Osteocyte (in vitro differentiated cells): ENCODE measurements around the gene ITIH6. TPM values are rescaled to one million over a fixed set of nuclear protein-coding genes. Genes with fewer than 3 reads are reported as not detected.

Source experiments
- DNase-seq: peaks from one replicate; pipeline ENCODE4 v3.0.0; 2021; ENCODE audit warnings: mixed read lengths; ENCODE audit not compliant: unreplicated experiment; ENCODE audit errors: extremely low spot score
- H3K27ac Mint-ChIP-seq: one replicate; pipeline ENCODE4 v1.8.0; 2021; ENCODE audit warnings: mild to moderate bottlenecking, mixed read lengths; ENCODE audit not compliant: unreplicated experiment
- H3K27me3 Mint-ChIP-seq: one replicate; pipeline ENCODE4 v1.8.0; 2021; ENCODE audit warnings: mixed read lengths; ENCODE audit not compliant: unreplicated experiment
- H3K36me3 Mint-ChIP-seq: one replicate; pipeline ENCODE4 v1.8.0; 2021; ENCODE audit warnings: mixed read lengths; ENCODE audit not compliant: unreplicated experiment
- H3K4me1 Mint-ChIP-seq: one replicate; pipeline ENCODE4 v1.8.0; 2021; ENCODE audit warnings: mixed read lengths; ENCODE audit not compliant: unreplicated experiment
- H3K4me3 Mint-ChIP-seq: one replicate; pipeline ENCODE4 v1.8.0; 2021; ENCODE audit warnings: mild to moderate bottlenecking, moderate library complexity, mixed read lengths; ENCODE audit not compliant: unreplicated experiment
- H3K9me3 Mint-ChIP-seq: one replicate; pipeline ENCODE4 v1.8.0; 2021; ENCODE audit warnings: mixed read lengths; ENCODE audit not compliant: unreplicated experiment
- CTCF ChIP-seq: fragments of 200-600 bp; sonication (generic); IDR thresholded peaks from 2 replicates; pipeline ENCODE4 v1.5.0; 2021; ENCODE audit warnings: antibody characterized with exemption, mild to moderate bottlenecking, moderate library complexity
- total RNA-seq: library from RNA; stranded (reverse); gene quantifications from 2 replicates; pipeline ENCODE4 v1.2.1, GENCODE V29; 2021

ITIH6 gene
- total RNA-seq, 1 donor from 2014 or later = not detected

GRCh38 chrX:54711735-54712134, 86.3 kb downstream of the ITIH6 start:
- Mint-ChIP-seq H3K4me1 (no peaks in the 10 kb centered on the region), H3K36me3 (no peaks in the 10 kb centered on the region), H3K9me3 (peaks cover 6% of the 10 kb centered on the region), H3K27me3 (no peaks in the 10 kb centered on the region), H3K4me3 (no peak overlapping the region), H3K27ac (no peak overlapping the region)
- DNase-seq = no peak
- no peak for TF ChIP-seq CTCF

GRCh38 chrX:54710920-54711319, 87.1 kb downstream of the ITIH6 start:
- Mint-ChIP-seq H3K27me3 (no peaks in the 10 kb centered on the region), H3K36me3 (no peaks in the 10 kb centered on the region), H3K4me1 (no peaks in the 10 kb centered on the region), H3K4me3 (no peak overlapping the region), H3K27ac (no peak overlapping the region), H3K9me3 (peaks cover 6% of the 10 kb centered on the region)
- DNase-seq = no peak
- TF ChIP-seq CTCF = no peak

- Mint-ChIP-seq H3K4me1 (no peaks in the 10 kb centered on the region), H3K27ac (no peak overlapping the region), H3K36me3 (no peaks in the 10 kb centered on the region), H3K27me3 (no peaks in the 10 kb centered on the region), H3K9me3 (peaks cover 6% of the 10 kb centered on the region), H3K4me3 (no peak overlapping the region)
- no peak for DNase-seq
- no peak for TF ChIP-seq CTCF
These were observed 89.7 kb downstream of the ITIH6 start for GRCh38 chrX:54708404-54708803.

Other genes with a start within 250 kb of the ITIH6 start
- 361 and 377 TPM in 2 replicates for gene MAGED2, start 9.5 kb upstream of the ITIH6 start, total RNA-seq
- gene TRO, start 122.6 kb upstream of the ITIH6 start, total RNA-seq = 70.5 and 83.2 TPM in 2 replicates
- gene PFKFB1, start 195.9 kb upstream of the ITIH6 start, total RNA-seq = not detected in 2 replicates
- 12.7 and 13.6 TPM in 2 replicates for gene APEX2, start 202.1 kb upstream of the ITIH6 start, total RNA-seq
- gene ALAS2, start 232.7 kb upstream of the ITIH6 start, total RNA-seq = not detected in 2 replicates